HG03565 (cell line): ENCODE results near the gene MCC.

Experiments used
- ATAC-seq: cut with Tn5 transposase; IDR thresholded peaks from one replicate; pipeline ENCODE4 v1.9.1; 2021; ENCODE audit warnings: mild to moderate bottlenecking, moderate library complexity; ENCODE audit not compliant: unreplicated experiment

MCC gene

DNA sequence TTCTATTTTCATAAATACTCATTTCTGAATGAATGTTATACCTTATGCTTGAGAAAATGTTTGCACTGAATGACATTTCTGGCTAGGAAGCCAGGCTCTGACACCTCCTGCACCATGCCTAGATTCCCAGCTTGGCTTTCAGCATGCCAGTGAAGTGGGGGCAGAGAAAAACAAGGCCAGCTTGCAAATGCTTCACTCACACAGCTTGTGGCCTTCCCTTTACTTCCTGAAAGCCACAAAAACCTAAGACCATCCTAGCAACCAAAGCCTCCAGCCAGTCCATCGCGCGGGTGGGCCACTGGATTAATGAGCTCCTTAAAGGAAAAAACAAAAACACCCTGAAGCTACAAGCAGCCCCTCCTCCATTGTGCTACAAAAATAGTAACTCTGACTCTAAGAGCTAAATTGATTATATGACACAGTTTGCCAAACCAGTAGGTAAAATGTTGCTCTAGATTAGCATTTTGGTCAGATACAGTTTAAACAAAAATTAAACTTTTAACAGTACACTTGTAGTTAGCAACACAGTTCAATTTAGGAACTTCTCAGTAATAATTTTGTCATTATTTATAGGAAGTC, 213.3 kb downstream of the MCC start:
- ATAC-seq = no peak

DNA sequence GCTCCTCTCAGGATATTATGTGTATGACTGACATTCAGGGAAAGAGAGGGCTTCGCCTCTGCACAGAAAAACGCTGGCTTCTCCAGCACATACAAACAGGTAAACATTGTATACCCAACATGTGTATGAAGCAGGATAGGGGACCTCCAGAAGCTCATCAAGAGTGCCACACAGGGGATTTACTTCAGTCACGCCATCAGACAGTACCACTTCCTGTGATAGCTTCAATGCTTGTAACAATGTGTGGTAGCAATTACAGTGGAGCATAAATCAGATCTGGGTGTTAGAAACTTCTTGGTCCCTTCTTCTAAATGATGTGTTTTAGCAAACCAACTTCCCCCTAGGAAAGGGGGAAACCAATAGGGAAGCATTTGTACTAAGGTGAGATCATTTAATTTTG, 214.3 kb downstream of the MCC start:
- ATAC-seq = no peak

- no peak for ATAC-seq
These were observed 216.4 kb downstream of the MCC start for GRCh38 chr5:113271745-113272454.

GRCh38 chr5:113271015-113271414, 217.2 kb downstream of the MCC start:
- ATAC-seq = no peak

GRCh38 chr5:113270086-113270485, 218.2 kb downstream of the MCC start:
- ATAC-seq = no peak

DNA sequence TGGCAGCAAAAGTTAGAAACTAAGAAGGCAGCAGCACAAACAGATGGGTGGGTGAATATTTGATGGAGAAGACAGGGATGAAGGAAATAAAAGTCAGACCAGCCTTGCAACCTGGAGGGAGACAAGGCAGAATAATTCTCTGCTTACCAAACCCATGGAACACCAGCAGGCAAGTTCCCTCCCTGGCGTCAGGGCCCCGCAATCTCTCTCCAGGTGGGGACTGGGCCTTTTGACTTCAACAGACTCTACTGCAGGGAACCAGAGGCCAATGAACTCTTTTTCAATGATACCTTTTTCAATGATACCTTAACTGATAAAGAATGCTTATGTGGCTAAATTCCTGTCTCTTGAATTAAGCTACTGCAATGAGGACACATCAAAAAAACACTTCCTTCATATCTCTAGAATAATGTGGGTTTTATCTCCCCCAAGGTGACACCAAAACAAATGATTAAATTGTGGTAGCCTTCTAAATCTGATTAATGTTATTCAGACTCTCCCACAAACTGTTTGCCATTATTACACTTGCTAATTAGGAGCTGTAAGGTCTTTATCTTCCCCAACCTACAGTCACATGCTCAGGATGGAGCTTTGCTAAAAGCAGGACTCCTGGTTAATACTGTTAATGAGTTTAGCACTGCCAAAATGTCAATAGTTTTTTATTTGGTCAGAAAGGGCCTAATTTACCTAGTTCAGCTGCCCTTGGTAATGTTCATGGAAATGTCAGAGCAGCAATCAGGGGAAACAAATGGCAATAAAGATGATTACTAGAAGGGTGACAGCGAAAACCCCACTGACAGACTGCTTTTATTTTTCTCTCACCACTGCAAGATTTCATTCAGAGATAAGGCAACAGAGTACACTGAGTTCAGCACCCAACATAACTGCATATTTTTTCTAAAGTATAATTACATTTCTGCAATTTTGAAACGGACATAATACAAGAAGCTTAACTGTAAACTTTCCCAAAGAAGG, 218.9 kb downstream of the MCC start:
- ATAC-seq = no peak

DNA sequence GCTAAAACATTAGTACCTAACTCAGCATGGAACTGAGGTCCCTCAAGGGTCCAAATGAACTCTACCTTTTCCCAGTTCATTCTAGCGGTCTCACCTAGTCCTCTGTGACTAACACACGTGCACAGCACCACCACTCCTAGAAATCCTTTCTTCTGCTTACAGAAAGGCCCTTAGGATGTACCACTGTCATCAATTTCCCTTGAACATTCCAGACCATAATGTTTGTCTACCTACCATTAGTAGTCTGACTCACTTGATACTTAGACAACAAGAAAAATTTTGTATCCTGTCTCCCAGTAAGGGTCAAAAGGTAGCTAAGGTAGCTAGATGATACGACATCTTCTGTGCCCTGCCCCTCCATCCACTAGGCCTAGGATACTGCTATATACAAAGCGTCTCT, 220.0 kb downstream of the MCC start:
- no peak for ATAC-seq

DNA sequence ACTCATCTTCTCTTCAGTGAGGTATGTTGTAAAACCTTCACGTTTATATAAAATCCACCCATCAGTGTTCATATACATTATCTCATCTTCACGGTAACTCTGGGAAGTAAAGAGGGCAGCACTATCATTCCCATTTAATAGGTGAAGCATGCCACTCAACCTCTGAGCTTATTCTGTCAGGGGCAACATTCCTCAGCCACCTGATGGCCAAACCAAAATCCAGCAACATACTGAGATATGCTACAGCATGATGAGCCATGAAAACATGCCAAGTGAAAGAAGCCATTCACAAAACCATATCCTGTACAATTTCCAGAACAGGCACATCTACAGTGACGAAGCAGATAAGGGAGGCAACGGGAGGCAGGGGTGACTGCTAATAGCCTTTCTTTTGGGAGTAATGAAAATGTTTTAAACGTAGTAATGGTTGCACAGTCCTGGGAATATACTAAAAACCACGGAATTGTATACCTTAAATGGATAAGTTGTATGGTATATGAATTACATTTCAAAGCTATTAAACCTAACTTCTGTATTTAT, 220.8 kb downstream of the MCC start:
- no peak for ATAC-seq

DNA sequence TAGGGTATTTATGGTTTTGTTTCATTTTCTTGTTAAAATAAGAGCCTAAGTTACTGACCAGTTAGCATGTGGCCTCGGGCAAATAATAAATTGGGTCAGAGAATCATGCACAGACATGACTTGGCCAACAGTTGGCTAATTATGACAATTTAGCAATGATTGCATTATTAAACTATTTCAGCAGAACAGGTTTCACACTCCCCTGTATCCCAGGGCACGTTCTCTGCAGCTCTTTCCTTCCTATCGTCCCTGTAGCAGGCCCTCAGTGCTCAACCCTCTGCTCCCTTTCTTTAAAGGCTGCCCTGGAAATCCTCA, 221.4 kb downstream of the MCC start:
- no peak for ATAC-seq

- no peak for ATAC-seq
These were observed 221.9 kb downstream of the MCC start for GRCh38 chr5:113266227-113266912.

DNA sequence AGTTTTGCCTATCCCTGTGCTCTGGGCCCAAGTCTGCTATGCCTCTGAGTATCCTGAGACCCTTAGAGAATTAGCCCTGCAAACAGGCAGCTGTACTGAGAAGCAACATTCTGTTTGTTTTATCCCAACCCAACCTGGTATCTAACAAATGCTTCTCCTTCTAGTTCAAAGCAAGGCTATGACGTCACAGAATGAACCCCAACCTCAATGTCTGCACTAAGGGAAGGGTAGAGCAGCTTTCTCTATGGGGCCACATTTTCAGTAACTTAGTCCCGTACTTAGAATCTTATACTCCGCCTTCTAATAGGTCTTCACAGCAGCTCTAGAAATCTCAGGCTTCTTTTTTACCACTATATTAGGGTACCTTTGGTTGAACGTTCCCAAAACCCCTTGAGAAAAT, 223.1 kb downstream of the MCC start:
- no peak for ATAC-seq

DNA sequence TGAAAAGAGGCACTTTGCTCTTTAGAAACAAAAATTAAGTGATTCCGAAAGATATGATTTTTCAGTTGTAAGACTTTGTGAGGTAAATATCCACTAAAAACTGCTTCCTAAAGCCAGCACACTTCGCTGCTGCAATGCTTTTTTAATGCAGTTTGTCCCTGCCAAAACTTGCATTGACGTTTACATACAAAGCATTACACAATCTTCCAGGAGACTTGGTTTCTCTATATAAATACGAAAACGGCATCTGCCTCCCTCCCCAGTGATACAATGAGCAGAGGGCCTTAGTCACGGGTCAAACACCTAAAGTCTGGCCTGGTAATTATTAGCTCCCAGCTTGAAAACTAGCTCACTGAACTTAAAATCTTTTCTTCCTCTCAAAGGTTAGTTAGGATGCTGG, 224.2 kb downstream of the MCC start:
- ATAC-seq = no peak

GRCh38 chr5:113263545-113263944, 224.7 kb downstream of the MCC start:
- ATAC-seq = no peak

GRCh38 chr5:113262674-113263073, 225.6 kb downstream of the MCC start:
- ATAC-seq = no peak

DNA sequence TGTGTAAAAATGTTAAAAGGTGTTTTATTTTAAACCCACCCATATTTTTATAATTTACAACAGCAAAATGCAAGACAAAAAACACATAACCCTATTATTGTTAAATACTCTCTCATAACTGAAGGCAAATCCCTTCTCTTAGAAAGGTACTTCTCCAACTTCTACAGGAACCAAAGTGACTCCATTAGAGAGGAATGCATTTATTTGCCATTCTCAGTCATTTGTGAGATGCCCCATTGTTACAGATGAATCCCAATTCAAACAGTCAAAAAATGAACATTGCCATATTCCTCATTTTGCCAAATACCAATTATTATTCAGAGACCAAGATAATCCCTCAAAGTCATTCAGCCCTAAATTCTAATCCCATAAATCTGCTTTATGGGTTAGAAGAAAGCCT, 229.2 kb downstream of the MCC start:
- no peak for ATAC-seq

GRCh38 chr5:113257545-113257944, 230.7 kb downstream of the MCC start:
- ATAC-seq = no peak

- no peak for ATAC-seq
These were observed 231.4 kb downstream of the MCC start for GRCh38 chr5:113256671-113257452.

DNA sequence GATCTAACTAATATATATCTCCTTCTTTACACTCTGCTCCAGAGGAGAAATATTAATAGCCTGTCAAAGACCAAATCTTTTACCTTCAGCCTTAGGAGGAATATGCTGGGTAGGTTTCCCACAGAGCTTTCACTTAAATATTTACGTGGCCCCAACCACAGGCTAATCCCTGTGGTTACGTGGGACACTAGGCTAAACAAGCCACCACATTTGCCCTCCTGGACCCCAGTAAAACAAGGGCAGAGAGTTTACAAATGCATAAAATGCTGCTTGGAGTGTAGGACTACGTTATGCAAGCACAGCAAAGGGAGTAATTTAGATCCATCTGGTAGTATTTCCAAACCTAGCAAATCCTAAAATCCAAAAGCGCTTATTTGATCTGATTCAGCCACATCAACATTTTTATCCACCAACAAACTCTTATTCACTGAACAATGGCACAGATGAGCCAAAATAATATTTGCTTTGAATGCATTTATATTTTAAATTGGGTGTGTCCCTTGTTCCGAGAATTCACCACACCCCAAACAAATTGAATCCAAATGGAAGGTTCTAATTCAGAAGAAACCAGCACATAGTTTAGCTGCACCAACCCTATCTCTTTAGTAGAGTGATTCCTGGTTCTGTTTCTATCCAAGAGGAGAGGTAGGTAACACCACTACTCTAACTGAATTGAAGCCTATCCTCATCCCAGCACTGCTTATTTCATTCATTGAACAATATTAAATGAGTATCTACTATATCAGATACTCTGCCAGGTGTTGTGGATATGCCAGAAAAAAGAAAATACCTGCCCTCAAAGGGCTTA, 232.5 kb downstream of the MCC start:
- ATAC-seq = no peak

GRCh38 chr5:113255105-113255504, 233.1 kb downstream of the MCC start:
- ATAC-seq = no peak

- no peak for ATAC-seq
These were observed 235.2 kb downstream of the MCC start for GRCh38 chr5:113253037-113253436.
